GM21423 (cell line): ENCODE measurements around the gene SIT1.

Source experiments
- ATAC-seq: cut with Tn5 transposase; IDR thresholded peaks from one replicate; pipeline ENCODE4 v1.9.1; 2021; ENCODE audit warnings: mild to moderate bottlenecking, moderate library complexity; ENCODE audit not compliant: unreplicated experiment

The SIT1 gene

GRCh38 chr9:35608221-35608620 is 42.5 kb downstream of the SIT1 start:
- ATAC-seq: no peak

GRCh38 chr9:35606726-35607125 is 44.0 kb downstream of the SIT1 start:
- no peak for ATAC-seq

- ATAC-seq: no peak
Measured at GRCh38 chr9:35606138-35606504, 44.6 kb downstream of the SIT1 start.

- ATAC-seq: peak; percentile 11
Measured at GRCh38 chr9:35605351-35606137, 45.2 kb downstream of the SIT1 start.

GRCh38 chr9:35604578-35605350 is 46.0 kb downstream of the SIT1 start, which contains the start of gene TESK1:
TESK1 (plus strand) TSS chr9:35605262; CDS start chr9:35605620, 358 bp downstream.
- peak; percentile 32 for ATAC-seq

GRCh38 chr9:35603986-35604577 is 46.6 kb downstream of the SIT1 start:
- ATAC-seq: peak; percentile 84

- ATAC-seq: no peak
Measured at GRCh38 chr9:35603506-35603985, 47.2 kb downstream of the SIT1 start.

GRCh38 chr9:35599763-35600604 is 50.7 kb downstream of the SIT1 start:
- ATAC-seq: no peak
